T47D (cell line): ENCODE data around the gene ENKD1.
A peak's percentile ranks its signal among the peaks of the same experiment; 100 is the strongest.
"Not testable (repeated sequence)": the region's sequence is repeated elsewhere in the genome, so short reads cannot be mapped to it uniquely, and the experiment has no call there.

Experiments used
- DNase-seq, 2 experiments: peaks; one replicate each; pipeline versions ENCODE4 v3.0.0 to v3.0.0-alpha.2; 2011 to 2012; ENCODE audit warnings: low read depth in 1 of 2, low spot score in 1 of 2
- JUND ChIP-seq: IDR thresholded peaks from 2 replicates; pipeline ENCODE4 v1.6.1; 2012; ENCODE audit warnings: low read depth
- in situ Hi-C: cut with HindIII; loops from 2 replicates; pipeline ENCODE4 v1.10.0; 2016; ENCODE audit warnings: low sequenced_read_pairs, low pct_unique_long_range_greater_than_20kb

ENKD1 gene

DNA sequence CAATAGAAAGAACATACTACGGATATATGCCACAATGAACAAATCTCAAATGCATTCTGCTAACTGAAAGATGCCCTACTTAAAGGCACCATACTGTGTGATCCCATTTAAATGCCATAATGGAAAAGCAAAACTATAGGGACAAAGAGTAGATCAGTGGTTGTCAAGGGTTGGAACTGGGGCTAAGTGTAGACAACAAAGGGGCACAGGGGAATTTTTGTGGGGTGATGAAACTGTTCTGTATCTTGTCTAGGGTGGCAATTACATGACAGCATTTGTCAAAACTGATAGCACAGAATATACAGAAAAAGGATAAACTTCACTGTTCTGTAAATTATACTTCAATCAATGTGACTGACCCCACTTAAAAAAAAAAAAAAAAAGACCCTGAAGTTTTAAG, 34.9 kb upstream of the ENKD1 start:
- no peak for TF ChIP-seq JUND
- in situ Hi-C loops, result no loop called here
- DNase-seq, result no peak

DNA sequence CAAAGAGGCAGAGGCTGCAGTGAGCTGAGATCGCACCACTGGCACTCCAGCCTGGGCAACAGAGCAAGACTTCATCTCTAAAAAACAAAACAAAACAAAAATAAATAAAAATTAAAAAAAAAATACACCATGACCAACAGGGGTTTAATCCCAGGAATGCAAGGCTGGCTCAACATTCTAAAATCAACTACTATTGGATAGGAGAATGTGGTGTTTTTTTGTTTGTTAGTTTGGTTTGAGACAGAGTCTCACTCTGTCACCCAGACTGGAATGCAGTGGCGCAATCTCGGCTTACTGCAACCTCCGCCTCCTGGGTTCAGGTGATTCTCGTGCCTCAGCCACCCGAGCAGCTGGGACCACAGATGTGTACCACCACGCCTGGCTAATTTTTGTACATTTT, 32.7 kb upstream of the ENKD1 start:
- in situ Hi-C loops, result no loop called here
- no peak for TF ChIP-seq JUND
- no peak for DNase-seq

DNA sequence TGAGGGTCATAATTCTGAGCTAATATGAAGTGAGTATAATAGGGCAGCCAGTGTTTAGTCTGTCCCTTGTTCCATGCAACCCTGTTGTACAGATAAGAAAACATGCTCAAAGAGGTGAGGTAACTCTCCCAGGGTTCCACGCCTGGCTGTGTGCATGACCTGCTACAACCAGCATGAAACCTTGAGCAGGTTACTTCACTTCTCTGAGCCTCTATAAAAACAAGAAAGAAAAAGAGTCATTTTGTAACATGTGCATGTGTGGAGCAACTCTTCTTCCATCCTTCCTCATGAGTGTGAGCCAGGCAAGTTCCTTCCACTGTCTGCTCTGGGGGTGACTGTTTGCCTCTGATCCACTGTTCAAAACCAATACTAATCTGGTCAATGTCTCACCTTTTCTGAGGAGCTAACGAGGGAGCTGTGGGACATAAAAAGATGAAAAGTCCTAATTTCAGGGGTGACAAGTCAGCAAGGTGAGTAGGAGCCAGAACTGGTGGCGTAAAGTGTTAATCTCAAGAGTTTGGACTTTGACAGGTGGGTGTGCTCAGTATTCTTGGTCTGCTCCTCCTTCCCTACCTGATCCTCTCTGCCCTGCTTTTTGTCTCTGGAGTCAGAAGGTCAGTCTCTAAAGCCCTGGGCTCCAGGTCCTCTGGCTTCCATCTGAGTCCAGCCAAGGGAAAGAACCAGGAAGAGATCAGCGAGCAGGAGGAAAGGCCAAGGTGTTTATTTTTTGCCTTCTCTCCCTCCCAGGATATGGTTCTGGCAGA, 31.1 kb upstream of the ENKD1 start:
- no peak for TF ChIP-seq JUND
- in situ Hi-C loops, result no loop called here
- no peak for DNase-seq

DNA sequence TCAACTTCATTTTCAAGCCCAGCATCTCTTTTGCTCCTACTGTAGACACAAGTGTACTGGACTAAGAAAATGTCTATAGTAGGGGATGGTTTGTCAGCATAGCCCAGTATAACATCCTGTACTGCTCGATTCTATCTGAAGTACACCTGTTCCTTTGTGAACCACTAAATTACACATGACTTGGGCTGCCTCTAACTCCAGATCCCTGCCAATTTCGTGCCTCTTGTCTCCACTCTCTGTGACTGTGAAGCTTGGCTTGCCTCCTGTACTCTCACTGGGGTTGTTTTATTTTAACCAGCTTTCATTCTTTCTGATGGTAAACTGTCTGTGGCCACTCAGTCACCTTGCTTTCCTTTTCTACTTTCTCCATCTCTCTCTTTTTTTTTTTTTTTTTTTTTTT, 28.1 kb upstream of the ENKD1 start:
- in situ Hi-C loops, result no loop called here
- no peak for TF ChIP-seq JUND
- DNase-seq, result no peak

DNA sequence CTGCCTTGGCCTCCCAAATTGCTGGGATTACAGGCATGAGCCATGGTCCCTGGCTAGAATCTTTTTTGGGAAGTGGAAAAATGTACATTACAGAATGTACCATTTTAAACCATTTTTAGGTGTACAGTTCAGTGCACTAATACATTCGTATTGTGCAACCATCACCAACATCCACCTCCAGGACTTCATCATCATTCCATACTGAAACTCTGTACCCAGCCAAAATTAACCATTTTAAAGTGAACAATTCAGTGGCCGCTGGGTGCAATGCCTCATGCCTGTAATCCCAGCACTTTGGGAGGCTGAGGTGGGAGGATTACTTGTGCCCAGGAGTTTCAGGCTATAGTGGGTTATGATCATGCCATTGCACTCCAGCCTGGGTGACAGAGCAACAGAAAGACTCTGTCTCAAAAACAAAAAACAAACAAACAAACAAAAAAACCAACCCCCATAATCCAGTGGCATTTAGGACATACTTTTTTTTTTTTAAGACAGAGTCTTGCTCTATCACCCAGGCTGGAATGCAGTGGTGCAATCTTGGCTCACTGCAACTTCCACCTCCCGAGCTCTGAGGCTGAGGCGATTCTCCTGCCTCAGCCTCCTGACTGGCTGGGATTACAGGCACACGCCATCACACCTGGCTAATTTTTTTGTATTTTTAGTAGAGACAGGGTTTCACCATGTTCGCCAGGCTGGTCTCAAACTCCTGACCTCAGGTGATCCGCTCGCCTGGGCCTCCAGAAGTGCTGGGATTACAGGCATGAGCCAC, 27.2 kb upstream of the ENKD1 start:
- DNase-seq, in situ Hi-C loops: not testable (repeated sequence)

DNA sequence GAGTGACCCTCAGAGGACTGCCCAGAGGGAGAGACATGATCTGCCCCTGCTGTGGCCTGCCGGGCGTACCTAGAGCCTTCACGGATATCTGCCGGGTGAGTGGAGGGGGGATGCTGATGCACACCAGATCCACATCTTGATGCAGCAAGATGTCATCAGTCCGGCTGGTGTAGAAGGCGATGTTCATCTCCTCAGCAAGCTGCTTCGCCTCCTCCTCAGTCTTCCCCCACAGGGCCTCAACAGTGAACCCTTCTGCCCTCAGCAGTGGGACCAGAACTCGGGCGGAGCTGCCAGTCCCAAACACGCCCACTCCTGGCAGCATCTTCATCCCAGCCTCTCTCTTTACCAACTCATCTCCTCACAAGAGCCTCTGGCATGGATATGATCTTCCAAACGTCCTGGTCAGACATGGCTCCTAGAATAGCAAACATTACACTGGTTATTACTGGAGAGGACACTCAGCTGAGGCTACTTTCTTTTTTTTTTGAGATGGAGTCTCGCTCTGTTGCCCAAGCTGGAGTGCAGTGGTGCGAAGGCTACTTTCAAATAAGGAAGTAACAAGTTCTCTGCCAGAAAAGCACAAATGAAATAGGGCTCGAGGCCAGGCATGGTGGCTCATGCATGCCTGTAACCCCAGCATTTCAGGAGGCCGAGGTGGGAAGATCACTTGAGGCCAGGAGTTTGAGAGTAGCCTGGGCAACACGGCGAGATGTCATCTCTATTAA, 19.0 kb upstream of the ENKD1 start:
- no peak for DNase-seq
- in situ Hi-C loops, result no loop called here
- no peak for TF ChIP-seq JUND

DNA sequence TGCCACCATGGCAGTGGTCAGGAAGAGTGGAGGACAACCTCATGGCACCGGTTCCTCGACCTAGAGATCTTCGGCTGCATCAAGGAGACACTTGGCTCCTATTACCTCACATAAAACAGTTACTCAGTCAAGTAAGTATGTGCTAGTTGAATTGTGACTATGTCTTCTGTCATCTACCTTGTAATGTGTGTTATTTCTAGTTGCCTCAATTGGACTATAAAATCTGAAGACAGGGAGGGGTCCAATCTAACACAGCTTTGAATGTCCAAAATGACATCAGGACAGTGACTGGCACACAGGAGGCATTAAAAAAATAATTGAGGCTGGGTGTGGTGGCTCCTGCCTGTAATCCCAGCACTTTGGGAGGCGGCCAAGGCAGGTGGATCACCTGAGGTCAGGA, 17.2 kb upstream of the ENKD1 start:
- no peak for DNase-seq
- no peak for TF ChIP-seq JUND
- in situ Hi-C loops, result no loop called here

DNA sequence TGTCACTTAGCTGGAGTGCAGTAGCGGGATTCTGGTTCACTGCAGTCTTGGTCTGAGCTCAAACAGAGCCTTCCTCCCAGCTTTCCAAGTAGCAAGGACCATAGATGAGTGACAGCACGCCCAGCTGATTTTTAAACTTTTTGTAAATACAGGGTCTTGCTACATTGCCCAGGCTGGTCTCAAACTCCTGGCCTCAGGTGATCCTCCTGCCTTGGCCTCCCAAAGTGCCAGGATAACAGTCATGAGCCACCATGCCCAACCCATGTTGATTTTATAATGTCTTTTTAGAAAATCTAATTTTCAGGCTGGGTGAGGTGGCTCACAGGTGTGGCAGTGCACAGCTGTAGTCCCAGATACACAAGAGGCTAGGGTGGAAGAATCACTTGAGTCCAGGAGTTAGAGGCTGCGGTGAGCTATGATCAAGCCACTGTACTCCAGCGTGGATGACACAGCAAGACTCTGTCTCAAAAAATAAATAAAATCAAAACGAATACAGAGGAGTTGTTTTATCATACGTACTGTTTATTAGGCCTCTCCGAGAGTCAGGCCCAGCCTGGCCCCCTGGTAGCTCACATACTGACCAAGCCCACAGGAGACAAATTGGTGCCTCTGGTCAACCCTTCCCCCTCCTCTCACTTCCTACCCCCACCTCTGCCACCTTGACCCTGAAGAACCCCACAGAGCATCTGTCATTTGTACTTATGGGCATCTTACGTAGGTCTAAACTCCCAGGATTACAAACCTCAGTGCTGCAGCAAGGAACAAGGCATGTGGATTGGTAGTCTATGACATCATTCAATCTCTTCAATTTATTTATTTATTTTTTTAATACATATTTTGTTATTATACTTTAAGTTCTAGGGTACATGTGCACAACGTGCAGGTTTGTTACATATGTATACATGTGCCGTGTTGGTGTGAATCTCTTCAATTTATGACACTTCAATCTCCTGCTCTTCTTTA, 13.7 kb upstream of the ENKD1 start:
- in situ Hi-C loops, result no loop called here
- TF ChIP-seq JUND, result no peak
- DNase-seq, result no peak

DNA sequence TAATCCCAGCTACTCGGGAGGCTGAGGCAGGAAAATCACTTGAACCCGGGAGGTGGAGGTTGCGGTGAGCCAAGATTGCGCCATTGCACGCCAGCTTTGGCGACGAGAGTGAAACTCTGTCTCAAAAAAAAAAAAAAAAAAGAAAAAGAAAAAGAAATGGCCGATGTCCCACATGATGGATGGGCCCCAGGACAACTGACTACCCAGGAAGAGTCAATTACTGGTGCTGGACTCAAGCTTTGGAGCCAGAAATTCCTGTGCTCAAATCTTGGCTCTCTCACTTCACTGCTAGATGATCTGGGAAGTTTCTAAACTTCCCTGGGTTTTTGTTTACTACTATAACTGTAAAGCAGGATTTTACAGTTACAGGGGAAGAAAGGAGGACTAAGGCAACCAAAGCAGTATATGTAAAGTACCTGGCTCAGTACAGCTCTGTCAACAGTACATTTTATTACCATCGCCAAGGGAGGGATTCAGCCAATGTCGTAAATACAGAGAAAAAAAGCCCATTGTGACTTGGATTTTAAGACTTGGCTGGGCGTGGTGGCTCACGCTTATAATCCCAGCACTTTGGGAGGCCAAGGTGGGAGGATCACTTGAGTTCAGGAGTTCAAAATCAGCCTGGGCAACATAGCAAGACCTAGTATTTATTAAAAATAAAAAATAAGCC, 11.9 kb upstream of the ENKD1 start:
- TF ChIP-seq JUND, result no peak
- no peak for DNase-seq
- in situ Hi-C loops, result no loop called here

DNA sequence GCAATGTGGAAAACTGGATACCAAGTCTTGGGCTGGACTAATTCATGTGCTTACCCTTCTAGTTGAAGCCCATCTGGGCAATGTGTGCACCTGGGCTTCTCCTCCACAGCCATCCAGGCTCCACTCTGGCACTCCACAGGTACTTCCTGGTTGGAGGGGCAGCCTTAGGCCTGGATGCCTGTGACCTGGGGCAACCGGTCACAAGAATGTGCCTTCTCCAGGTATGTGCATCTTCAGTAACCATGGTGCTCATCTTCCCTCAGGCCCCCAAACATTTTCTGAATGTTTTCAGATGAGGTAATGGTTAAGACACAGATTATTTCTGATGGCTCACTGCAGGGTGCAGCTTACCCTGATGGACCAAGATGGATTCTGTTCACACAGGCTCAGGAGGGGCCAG, 11.2 kb upstream of the ENKD1 start:
- in situ Hi-C loops, result no loop called here
- DNase-seq, result peak in 1 of 2 experiments; percentile 81
- no peak for TF ChIP-seq JUND

DNA sequence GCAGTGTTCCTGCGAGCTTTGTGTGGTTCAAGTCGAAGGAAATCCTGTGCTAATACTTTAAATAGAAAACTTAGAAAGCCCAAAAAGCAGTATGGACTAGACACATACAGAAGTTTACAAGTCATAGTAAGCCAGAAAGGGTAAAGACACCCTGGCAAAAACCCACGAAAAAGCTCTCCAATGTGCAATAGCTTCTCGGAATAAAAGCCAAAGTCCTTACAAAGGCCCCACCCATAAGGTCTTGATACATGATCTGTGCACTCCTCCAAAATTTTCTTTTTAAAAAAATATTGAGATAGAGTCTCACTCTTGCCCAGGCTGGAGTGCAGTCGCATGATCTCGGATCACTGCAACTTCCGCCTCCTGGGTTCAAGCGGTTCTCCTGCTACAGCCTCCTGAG, 10.4 kb upstream of the ENKD1 start:
- TF ChIP-seq JUND, result no peak
- no peak for DNase-seq
- in situ Hi-C loops, result no loop called here

DNA sequence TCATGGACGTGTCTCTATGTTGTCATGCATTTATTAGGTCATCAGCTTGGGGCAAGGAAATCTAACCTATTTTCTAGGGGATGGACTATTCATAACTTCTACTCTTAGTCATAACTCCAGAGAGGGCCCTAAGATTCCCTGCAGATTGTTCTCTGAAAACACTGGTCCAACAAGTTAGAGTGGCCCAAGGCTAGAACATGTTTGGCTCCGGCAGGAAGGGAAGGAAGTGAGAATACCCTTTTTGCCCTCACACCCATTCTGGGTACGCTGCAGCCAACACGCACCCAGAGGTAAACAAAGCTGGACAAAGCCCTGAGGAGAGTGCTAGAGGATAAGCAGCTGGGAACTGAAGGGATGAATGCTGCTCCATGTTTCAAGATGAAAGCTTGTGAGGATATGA, 10.0 kb upstream of the ENKD1 start:
- in situ Hi-C loops, result no loop called here
- DNase-seq, result peak; percentile 70 to 91

More for the DNA sequence above, 10.0 kb upstream of the ENKD1 start:
- no peak; the same call in 1 of the 2 replicates for TF ChIP-seq JUND
